Coronary artery (tissue), 2 donors: ENCODE results near the gene ZSCAN10.
"Not testable (repeated sequence)": the region's sequence is repeated elsewhere in the genome, so short reads cannot be mapped to it uniquely, and the experiment has no call there.

Experiments
- DNase-seq: peaks from one replicate; pipeline ENCODE4 v3.0.0-alpha.2; 2017; ENCODE audit warnings: low spot score
- H3K27ac ChIP-seq, 2 donors: fragments of 200-600 bp; sonication (generic); one replicate each; pipeline ENCODE4 v1.5.1; 2016 to 2019
- H3K4me3 ChIP-seq: fragments of 200-600 bp; sonication (generic); 2 replicates; pipeline ENCODE4 v1.5.1; 2016; ENCODE audit warnings: mild to moderate bottlenecking, moderate library complexity
- CTCF ChIP-seq: fragments of 200-600 bp; sonication (generic); IDR thresholded peaks from one replicate; pipeline ENCODE4 v1.5.1; 2019; ENCODE audit warnings: antibody characterized with exemption

The ZSCAN10 gene

GRCh38 chr16:3087243-3088235 is 11.6 kb downstream of the ZSCAN10 start:
- Histone ChIP-seq H3K4me3 (peak overlapping the region; percentile 55), H3K27ac (peak overlapping the region in 1 of 2 donors; percentile 63)
- no peak for DNase-seq
- no peak for TF ChIP-seq CTCF

GRCh38 chr16:3086596-3087242 is 12.4 kb downstream of the ZSCAN10 start:
- no peak for TF ChIP-seq CTCF
- Histone ChIP-seq H3K4me3 (peak overlapping the region; percentile 55), H3K27ac (peak overlapping the region in 1 of 2 donors; percentile 63)
- DNase-seq = no peak

- peak overlapping the region in 1 of 2 donors; percentile 63 for H3K27ac ChIP-seq
- peak overlapping the region; percentile 55 for H3K4me3 ChIP-seq
- no peak for TF ChIP-seq CTCF
- no peak for DNase-seq
These were observed 13.1 kb downstream of the ZSCAN10 start for GRCh38 chr16:3085868-3086595.

GRCh38 chr16:3084969-3085670 is 14.0 kb downstream of the ZSCAN10 start:
- H3K4me3 ChIP-seq = no peak overlapping the region
- no peak for DNase-seq
- TF ChIP-seq CTCF = no peak
- H3K27ac ChIP-seq = no peak overlapping the region

GRCh38 chr16:3084491-3084890 is 14.6 kb downstream of the ZSCAN10 start:
- no peak overlapping the region for H3K27ac ChIP-seq
- TF ChIP-seq CTCF = no peak
- no peak for DNase-seq
- no peak overlapping the region for H3K4me3 ChIP-seq

- H3K4me3 ChIP-seq, H3K27ac ChIP-seq, DNase-seq: not testable (repeated sequence)
These were observed 15.7 kb downstream of the ZSCAN10 start for GRCh38 chr16:3083408-3083807.

- H3K27ac ChIP-seq, H3K4me3 ChIP-seq, DNase-seq: not testable (repeated sequence)
These were observed 17.1 kb downstream of the ZSCAN10 start for GRCh38 chr16:3081957-3082356.
